Right lobe of liver (tissue), 4 donors: ENCODE results near the gene SLC26A4.

Experiments
- CTCF ChIP-seq, 4 donors: fragments of 200-600 bp in 3 of 4; fragments of 450-650 bp in 1 of 4; IDR thresholded peaks; one replicate each; pipeline versions ENCODE4 v1.5.1 to v1.8.0; 2016 to 2022; ENCODE audit warnings: antibody characterized with exemption in 4 of 4, mild to moderate bottlenecking in 2 of 4
- POLR2A ChIP-seq: fragments of 450-650 bp; IDR thresholded peaks from one replicate; pipeline ENCODE4 v1.6.1; 2017; ENCODE audit warnings: antibody characterized with exemption, mild to moderate bottlenecking
- donor health status: DM: no; HTN: no; CAD: no.
- donor health status: DM: no; HTN: no; CAD: no.
- donor health status: DM: no; HTN: yes; CAD: no.

- TF ChIP-seq CTCF (IDR thresholded peaks at IDR 0.05) = peak; percentile 72 to 84 (median 80)
- TF ChIP-seq POLR2A = peak; percentile 76
Observed at GRCh38 chr7:107743567-107744344, 83.1 kb downstream of the SLC26A4 start, which contains the start of gene CBLL1.
